Measurements from ENCODE around the gene KIAA1210. TPM values are rescaled to one million over a fixed set of nuclear protein-coding genes. Genes with fewer than 3 reads are reported as not detected.
A peak's percentile ranks its signal among the peaks of the same experiment; 100 is the strongest.

The KIAA1210 gene
- total RNA-seq, 2 donors from 2014 or later, result not detected

DNA sequence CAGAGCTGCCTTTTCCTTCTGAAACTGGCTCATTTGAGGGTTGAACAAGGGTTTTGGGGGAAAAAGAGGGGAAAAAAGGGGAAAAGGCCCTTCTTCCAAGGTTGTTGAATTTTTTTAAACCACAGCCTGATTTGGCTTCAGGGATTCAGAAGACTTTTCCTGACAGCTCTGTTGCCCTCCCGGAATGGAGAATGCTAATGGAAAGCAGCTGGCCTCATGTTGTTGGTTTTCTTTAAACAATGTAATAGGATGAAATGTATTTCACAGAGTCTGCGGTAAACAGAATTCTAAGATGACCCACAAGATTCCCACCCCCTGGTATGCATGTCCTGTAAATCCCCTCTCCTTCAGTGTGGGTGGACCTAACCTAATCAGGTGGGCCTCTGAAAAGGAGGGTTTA is 3.3 kb upstream of the KIAA1210 start:
- DNase-seq, result no peak
- Mint-ChIP-seq H3K27ac (no peak overlapping the region), H3K4me3 (no peak overlapping the region), H3K9me3 (no peaks in the 10 kb centered on the region), H3K27me3 (ENCODE audit: low read depth) (peaks cover 53% of the 10 kb centered on the region), H3K4me1 (ENCODE audit: low read depth) (no peaks in the 10 kb centered on the region), H3K36me3 (ENCODE audit: insufficient read depth in 2 of 2) (no peaks in the 10 kb centered on the region)
- ATAC-seq (replicated peaks in 1 of 2), result no peak

DNA sequence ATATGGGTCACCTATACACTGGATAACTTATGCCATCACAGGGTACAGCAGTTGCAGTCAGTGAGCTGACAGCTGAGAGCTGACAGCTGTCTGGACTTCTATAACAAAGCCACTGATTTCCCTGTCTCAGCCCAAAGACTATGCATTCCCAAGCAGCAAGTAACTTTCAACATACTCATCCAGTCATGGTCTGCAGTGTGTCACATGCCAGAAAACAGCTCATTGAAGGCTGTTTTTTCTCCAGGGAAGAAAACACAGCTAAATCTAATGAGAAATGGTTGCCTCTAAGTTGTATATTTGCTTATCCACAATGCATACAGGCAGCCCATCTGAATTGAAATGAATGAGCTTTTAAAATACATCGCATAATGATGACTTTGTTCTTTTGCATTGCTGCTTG is 6.3 kb downstream of the KIAA1210 start:
- DNase-seq, result no peak
- no peak for ATAC-seq (replicated peaks in 1 of 2)
- Mint-ChIP-seq H3K9me3 (no peaks in the 10 kb centered on the region), H3K27ac (no peak overlapping the region), H3K4me3 (no peak overlapping the region), H3K27me3 (ENCODE audit: low read depth) (peaks cover 34% of the 10 kb centered on the region), H3K4me1 (ENCODE audit: low read depth) (no peaks in the 10 kb centered on the region), H3K36me3 (ENCODE audit: insufficient read depth in 2 of 2) (no peaks in the 10 kb centered on the region)

DNA sequence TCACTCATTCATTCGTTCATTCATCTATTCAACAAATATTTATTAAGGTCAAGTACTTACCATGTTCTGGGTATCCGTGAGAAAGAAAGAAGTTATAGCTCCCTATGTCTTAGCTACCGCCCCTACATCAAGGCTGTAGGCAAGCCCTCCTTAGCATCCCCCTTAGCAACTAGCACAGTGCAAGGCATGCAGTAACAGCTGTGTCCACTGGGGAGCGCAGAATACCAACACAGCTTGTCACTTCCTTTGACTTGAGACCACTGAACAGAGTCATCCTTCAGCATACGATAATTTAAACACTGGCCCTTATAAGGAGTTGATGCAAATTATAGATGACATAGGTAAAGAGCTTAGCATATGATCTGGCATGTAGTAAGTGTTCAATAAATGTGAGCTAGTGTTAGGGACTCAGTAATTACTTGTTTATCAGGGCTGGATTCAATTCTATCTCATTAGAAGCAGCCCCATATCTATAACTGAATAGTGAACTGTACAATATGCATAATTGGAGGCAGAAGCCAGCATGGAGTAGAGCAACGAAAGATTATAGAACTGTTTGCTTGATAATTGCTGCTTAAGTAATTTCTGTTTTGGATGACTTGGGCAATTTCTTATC is 8.7 kb downstream of the KIAA1210 start:
- DNase-seq (peak; percentile 35 to 46), ATAC-seq (replicated peaks in 1 of 2) (peak; percentile 78 to 79)
- Mint-ChIP-seq H3K4me3 (no peak overlapping the region), H3K4me1 (ENCODE audit: low read depth) (no peaks in the 10 kb centered on the region), H3K36me3 (ENCODE audit: insufficient read depth in 2 of 2) (no peaks in the 10 kb centered on the region), H3K27ac (no peak overlapping the region), H3K9me3 (no peaks in the 10 kb centered on the region), H3K27me3 (ENCODE audit: low read depth) (peaks cover 31% of the 10 kb centered on the region)

DNA sequence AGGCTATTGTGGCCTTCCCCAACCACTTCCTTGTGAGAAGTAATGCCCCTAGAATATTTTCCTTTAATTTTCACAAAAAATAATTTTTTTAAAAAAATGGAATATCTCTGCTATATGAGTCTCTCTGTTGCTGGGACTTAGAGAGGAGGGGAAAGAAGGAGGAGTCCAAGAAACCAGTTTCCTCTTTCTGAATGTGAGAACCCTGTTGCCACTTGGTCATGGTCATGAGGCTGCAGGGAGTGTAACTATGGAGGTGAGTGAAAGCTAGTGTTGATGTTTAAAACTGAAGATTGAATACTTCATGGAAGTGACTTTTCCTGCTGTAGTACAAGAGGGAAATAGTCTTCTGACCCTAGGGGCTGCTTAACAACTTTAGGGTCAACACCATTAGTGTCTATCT is 20.4 kb downstream of the KIAA1210 start:
- H3K9me3 Mint-ChIP-seq, result no peaks in the 10 kb centered on the region

DNA sequence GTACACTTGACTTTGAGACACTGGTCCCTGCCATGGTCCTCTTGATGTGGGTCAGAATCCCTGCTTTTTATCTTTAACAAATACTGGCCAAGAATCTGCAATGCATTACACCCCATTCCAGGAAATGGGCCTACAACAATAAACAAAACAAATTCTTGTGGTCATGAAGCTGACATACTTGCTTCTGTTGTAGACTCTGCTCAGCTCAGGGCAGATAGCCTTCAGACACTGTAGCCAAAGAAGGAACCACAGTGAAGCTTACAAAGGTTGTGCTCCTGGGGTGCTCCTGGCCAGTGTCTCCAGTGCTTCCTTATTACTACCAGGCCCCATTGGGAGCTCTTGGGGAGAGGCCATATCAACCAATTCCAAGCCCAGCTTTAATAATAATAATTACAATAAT is 21.8 kb downstream of the KIAA1210 start:
- Mint-ChIP-seq H3K27me3 (ENCODE audit: low read depth) (peaks cover 33% of the 10 kb centered on the region), H3K9me3 (no peaks in the 10 kb centered on the region), H3K4me1 (ENCODE audit: low read depth) (no peaks in the 10 kb centered on the region), H3K4me3 (no peak overlapping the region), H3K27ac (no peak overlapping the region), H3K36me3 (ENCODE audit: insufficient read depth in 2 of 2) (no peaks in the 10 kb centered on the region)
- no peak for ATAC-seq (replicated peaks in 1 of 2)
- no peak for DNase-seq

More for the DNA sequence above, 20.4 kb downstream of the KIAA1210 start:
- Mint-ChIP-seq H3K27ac (no peak overlapping the region), H3K36me3 (ENCODE audit: insufficient read depth in 2 of 2) (no peaks in the 10 kb centered on the region), H3K27me3 (ENCODE audit: low read depth) (peaks cover 33% of the 10 kb centered on the region), H3K4me3 (no peak overlapping the region), H3K4me1 (ENCODE audit: low read depth) (no peaks in the 10 kb centered on the region)
- DNase-seq (no peak), ATAC-seq (replicated peaks in 1 of 2) (no peak)

DNA sequence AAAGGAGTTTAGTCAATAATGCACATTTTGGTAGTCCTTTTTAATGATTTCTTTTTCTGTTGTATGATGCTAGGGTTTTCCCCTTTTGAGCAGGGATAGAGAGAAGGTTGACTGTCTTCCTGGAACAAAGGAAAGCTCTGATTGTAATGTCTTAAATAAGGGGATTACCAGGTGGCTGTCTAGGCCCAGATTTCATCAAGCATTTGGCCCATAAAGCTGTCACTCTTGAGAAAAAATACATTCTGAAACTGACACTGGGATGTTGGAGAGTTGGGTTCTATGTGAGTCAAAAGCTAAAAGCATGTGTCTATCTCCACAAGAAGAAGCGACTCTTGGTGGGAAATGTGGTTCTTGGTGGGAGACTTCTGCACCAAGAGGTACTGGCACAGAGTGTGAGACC is 26.4 kb downstream of the KIAA1210 start:
- no peaks in the 10 kb centered on the region for H3K4me1 Mint-ChIP-seq (ENCODE audit: low read depth)
- H3K27me3 Mint-ChIP-seq (ENCODE audit: low read depth), result peaks cover 47% of the 10 kb centered on the region
- no peaks in the 10 kb centered on the region for H3K9me3 Mint-ChIP-seq
- ATAC-seq (replicated peaks in 1 of 2), result peak in 1 of 2 donors; percentile 26
- H3K4me3 Mint-ChIP-seq, result no peak overlapping the region
- H3K27ac Mint-ChIP-seq, result peak overlapping the region; percentile 42
- no peak for DNase-seq
- no peaks in the 10 kb centered on the region for H3K36me3 Mint-ChIP-seq (ENCODE audit: insufficient read depth in 2 of 2)

DNA sequence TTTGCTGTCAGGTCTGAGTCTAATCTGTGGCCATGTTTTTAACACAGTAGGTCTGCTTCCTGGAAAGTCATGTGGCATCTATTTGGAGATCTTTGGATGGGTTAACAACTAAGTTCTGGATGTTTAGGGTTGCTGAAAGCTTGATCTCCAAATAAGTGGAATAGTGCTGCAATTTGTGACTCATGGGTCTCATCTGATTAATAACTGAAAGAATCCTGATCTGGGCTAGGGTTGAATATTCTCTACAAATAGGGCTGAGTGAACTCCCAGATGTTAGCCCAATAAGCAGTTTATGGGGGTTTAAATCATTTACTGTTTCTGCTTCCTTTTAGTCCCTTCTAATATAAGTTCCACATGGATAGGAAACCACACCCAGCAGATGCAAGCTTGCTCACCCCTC is 31.7 kb downstream of the KIAA1210 start:
- no peak for ATAC-seq (replicated peaks in 1 of 2)
- H3K9me3 Mint-ChIP-seq, result no peaks in the 10 kb centered on the region
- no peak overlapping the region for H3K27ac Mint-ChIP-seq
- no peaks in the 10 kb centered on the region for H3K4me1 Mint-ChIP-seq (ENCODE audit: low read depth)
- peaks cover 55% of the 10 kb centered on the region for H3K27me3 Mint-ChIP-seq (ENCODE audit: low read depth)
- no peaks in the 10 kb centered on the region for H3K36me3 Mint-ChIP-seq (ENCODE audit: insufficient read depth in 2 of 2)
- no peak for DNase-seq
- H3K4me3 Mint-ChIP-seq, result no peak overlapping the region

DNA sequence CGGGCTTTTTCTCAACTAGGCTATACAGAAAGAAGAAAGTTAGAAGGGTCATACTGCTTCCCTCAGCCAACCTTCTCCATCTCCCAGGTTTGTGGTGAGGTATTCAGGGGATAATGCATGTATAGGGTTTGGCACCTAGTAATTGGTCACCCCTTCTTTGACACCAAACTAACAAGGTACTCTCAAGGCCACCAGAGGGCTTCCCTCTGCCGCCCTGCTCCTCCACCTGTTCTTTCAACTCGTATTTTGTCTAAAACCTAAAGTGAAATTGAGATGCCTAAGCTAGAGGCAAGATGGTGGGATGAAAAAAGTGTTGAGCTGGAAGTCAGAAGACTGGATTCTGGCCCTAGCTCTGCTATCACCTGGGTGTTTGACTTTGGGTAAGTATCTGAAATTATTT is 32.8 kb downstream of the KIAA1210 start:
- Mint-ChIP-seq H3K36me3 (ENCODE audit: insufficient read depth in 2 of 2) (no peaks in the 10 kb centered on the region), H3K4me1 (ENCODE audit: low read depth) (no peaks in the 10 kb centered on the region), H3K9me3 (no peaks in the 10 kb centered on the region), H3K27me3 (ENCODE audit: low read depth) (peaks cover 56% of the 10 kb centered on the region), H3K4me3 (no peak overlapping the region), H3K27ac (no peak overlapping the region)
- DNase-seq (no peak), ATAC-seq (replicated peaks in 1 of 2) (no peak)

DNA sequence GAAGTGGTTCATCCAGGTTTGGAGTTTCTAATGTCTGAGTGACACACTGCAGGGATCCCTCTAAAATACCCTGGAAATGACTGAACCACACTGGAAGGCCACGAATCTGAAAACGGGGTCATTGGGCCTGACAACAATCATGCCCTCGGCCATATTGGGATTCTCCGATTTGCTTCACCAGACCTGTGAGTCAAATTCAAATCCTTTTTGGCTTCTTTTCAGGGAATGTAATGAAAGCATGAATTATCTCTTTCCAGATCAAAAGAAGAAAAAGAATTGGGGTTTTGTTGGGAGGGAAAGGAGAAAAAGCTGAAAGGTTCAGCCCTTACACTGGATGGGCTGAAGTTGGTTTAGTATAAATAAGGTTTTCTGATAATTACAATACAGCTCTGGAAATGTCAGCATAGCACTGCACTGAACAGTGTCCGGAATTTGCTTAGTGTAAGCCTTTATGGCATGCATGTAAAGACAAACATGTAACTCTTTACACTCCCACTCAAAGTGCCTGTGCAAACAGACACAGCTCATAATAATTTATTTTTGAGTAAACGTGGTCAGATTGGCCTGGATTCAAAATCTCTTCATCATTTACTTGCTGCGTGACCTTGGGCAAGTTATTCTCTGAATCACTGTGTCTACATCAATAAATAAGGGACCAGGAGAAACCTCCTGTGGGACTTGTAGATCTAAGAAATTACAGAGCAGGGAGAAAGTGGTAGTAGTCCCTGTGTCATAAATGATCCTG is 33.4 kb downstream of the KIAA1210 start:
- no peak overlapping the region for H3K27ac Mint-ChIP-seq
- H3K9me3 Mint-ChIP-seq, result no peaks in the 10 kb centered on the region
- no peaks in the 10 kb centered on the region for H3K4me1 Mint-ChIP-seq (ENCODE audit: low read depth)
- H3K36me3 Mint-ChIP-seq (ENCODE audit: insufficient read depth in 2 of 2), result no peaks in the 10 kb centered on the region
- peaks cover 54% of the 10 kb centered on the region for H3K27me3 Mint-ChIP-seq (ENCODE audit: low read depth)
- DNase-seq (no peak), ATAC-seq (replicated peaks in 1 of 2) (no peak)
- no peak overlapping the region for H3K4me3 Mint-ChIP-seq

DNA sequence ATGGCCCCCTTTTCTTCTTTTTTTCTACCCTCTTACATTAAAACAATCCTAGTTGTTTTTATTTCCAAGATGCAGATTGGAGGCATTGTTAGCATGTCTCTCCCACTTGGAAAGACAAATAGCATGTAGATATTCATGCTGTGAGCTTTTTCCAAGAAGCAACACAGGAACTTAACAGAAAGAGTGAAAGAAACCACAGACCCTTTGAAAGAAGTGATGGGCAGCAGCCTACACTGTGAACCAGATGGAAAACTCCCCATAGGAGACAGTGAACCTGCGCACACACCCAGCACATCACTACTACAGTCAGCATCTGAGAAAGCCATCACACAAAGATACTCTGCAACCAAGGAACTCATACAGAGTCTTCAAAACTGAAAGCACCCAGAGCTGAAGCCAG is 37.0 kb downstream of the KIAA1210 start:
- ATAC-seq (replicated peaks in 1 of 2), result no peak
- no peak overlapping the region for H3K4me3 Mint-ChIP-seq
- H3K9me3 Mint-ChIP-seq, result no peaks in the 10 kb centered on the region
- H3K27ac Mint-ChIP-seq, result no peak overlapping the region
- H3K27me3 Mint-ChIP-seq (ENCODE audit: low read depth), result peaks cover 28% of the 10 kb centered on the region
- no peak for DNase-seq
- no peaks in the 10 kb centered on the region for H3K36me3 Mint-ChIP-seq (ENCODE audit: insufficient read depth in 2 of 2)
- H3K4me1 Mint-ChIP-seq (ENCODE audit: low read depth), result no peaks in the 10 kb centered on the region

DNA sequence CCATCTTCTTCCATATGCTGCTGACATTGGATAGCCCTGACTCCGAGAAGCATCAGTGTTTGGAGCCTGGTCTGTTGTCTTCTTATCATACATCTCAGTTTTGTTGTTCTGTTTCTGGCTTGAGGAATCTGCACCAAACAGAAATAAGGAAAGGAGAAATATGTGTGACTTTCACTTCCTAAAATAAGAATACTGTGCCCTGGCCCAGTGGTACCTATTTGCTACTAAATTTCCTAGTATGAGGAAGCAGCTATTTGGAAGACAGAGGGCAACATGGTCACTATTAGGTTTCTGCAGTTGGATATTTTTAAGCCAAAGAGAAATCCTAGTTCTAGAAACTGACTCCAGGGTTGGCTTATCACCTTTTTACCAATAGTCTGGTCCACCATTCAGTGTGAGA is 38.0 kb downstream of the KIAA1210 start:
- H3K4me3 Mint-ChIP-seq, result no peak overlapping the region
- no peaks in the 10 kb centered on the region for H3K9me3 Mint-ChIP-seq
- peaks cover 27% of the 10 kb centered on the region for H3K27me3 Mint-ChIP-seq (ENCODE audit: low read depth)
- DNase-seq, result no peak
- no peaks in the 10 kb centered on the region for H3K36me3 Mint-ChIP-seq (ENCODE audit: insufficient read depth in 2 of 2)
- no peaks in the 10 kb centered on the region for H3K4me1 Mint-ChIP-seq (ENCODE audit: low read depth)
- no peak overlapping the region for H3K27ac Mint-ChIP-seq
- ATAC-seq (replicated peaks in 1 of 2), result no peak

DNA sequence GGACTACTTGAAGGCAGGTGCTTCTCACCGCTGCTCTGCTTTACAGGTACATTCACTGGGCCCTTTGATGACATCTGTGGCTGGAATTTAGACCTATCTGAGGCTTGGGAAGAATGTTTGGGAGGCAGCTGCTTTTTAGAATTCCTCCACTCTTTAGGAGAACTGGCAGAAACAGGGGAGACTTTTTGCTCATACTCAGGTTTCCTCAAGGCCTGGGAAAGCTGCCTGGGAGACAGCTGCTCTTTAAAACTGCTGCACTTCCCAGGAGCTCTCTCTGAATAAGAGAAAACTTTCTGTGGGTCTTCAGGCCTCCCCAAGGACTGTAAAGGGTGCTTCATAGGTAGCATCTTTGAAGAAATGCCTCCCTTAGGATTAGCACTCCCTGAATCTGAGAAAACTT is 40.5 kb downstream of the KIAA1210 start:
- Mint-ChIP-seq H3K27me3 (ENCODE audit: low read depth) (peaks cover 37% of the 10 kb centered on the region), H3K9me3 (no peaks in the 10 kb centered on the region), H3K27ac (no peak overlapping the region), H3K36me3 (ENCODE audit: insufficient read depth in 2 of 2) (no peaks in the 10 kb centered on the region), H3K4me3 (no peak overlapping the region), H3K4me1 (ENCODE audit: low read depth) (no peaks in the 10 kb centered on the region)
- ATAC-seq (replicated peaks in 1 of 2) (no peak), DNase-seq (no peak)

DNA sequence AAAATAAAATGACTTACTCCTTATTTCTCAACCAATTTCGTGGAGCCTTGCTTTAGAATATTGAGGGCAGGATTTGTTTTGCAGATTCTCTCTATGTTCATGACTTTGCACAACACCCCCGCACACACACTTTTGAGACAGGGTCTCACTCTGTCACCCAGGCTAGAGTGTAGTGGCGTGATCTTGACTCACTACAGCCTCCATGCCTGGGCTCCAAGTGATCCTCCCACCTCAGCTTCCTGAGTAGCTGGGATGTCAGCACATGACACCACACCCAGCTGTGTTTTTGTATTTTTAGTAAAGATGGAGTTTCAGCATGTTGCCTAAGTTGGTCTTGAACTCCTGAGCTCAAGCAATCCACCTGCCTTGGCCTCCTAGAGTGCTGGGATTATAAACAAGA is 42.8 kb downstream of the KIAA1210 start:
- DNase-seq, result no peak
- Mint-ChIP-seq H3K36me3 (ENCODE audit: insufficient read depth in 2 of 2) (no peaks in the 10 kb centered on the region), H3K9me3 (no peaks in the 10 kb centered on the region), H3K4me1 (ENCODE audit: low read depth) (no peaks in the 10 kb centered on the region), H3K27ac (no peak overlapping the region), H3K27me3 (ENCODE audit: low read depth) (peaks cover 27% of the 10 kb centered on the region), H3K4me3 (no peak overlapping the region)
- no peak for ATAC-seq (replicated peaks in 1 of 2)

DNA sequence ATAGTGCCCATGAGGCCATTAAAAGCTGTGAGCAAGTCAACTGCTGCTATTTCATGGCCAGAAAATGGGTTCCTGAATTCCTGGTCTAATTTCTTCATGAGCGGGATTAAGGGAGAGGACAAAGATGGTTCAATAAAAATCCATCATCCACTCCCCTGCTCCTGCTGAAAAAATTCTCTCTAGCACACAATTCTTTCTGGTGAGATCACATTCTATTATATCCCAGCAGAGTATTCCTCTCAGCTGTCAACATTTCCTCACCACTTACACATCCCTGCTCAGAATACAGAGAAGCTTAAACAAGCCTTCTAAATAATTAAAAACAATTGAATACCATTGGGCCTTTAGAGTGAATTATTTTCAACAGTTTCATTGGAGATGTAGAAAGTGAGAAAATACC is 45.3 kb downstream of the KIAA1210 start:
- Mint-ChIP-seq H3K4me3 (no peak overlapping the region), H3K27ac (no peak overlapping the region), H3K4me1 (ENCODE audit: low read depth) (no peaks in the 10 kb centered on the region), H3K9me3 (no peaks in the 10 kb centered on the region), H3K36me3 (ENCODE audit: insufficient read depth in 2 of 2) (no peaks in the 10 kb centered on the region), H3K27me3 (ENCODE audit: low read depth) (peaks cover 42% of the 10 kb centered on the region)
- no peak for DNase-seq
- ATAC-seq (replicated peaks in 1 of 2), result no peak

Data from activated T-cell treated with anti-CD3 and anti-CD28 coated beads, Interleukin-2, amount 50 U/mL, for 72 hours (primary cell).